ENCODE data around the gene GSTT4. TPM values are rescaled to one million over a fixed set of nuclear protein-coding genes. Genes with fewer than 3 reads are reported as not detected.
"Not testable (repeated sequence)": the region's sequence is repeated elsewhere in the genome, so short reads cannot be mapped to it uniquely, and the experiment has no call there.

GSTT4 gene
- total RNA-seq, 2 experiments from 2014 or later, result not detected

- no peak for DNase-seq (ENCODE audit: low spot score)
- no TSS peak for BruUV-seq (replicated peaks)
- Histone ChIP-seq H3K27ac (ENCODE audit: low read depth, low read length, poor library complexity, severe bottlenecking) (no peak overlapping the region), H3K9me3 (ENCODE audit: low read length) (no peaks in the 10 kb centered on the region), H3K79me2 (ENCODE audit: insufficient read depth, low read depth, low read length) (no peaks in the 10 kb centered on the region), H3K9me2 (ENCODE audit: insufficient read depth, low read length) (no peaks in the 10 kb centered on the region), H3K4me1 (ENCODE audit: insufficient read depth, low read length, poor library complexity, severe bottlenecking) (no peaks in the 10 kb centered on the region), H3K4me2 (ENCODE audit: low read length) (no peak overlapping the region), H4K20me1 (ENCODE audit: insufficient read depth, low read length) (no peaks in the 10 kb centered on the region), H3K36me3 (ENCODE audit: insufficient read depth, low read length) (no peaks in the 10 kb centered on the region), H3K4me3 (ENCODE audit: low read depth, low read length, poor library complexity, severe bottlenecking) (no peak overlapping the region), H2AFZ (ENCODE audit: low read length) (no peak overlapping the region)
- ChIA-PET CTCF (ENCODE audit: unreplicated experiment) (no interaction called here), POLR2A (no interaction called here)
- no peak for TF ChIP-seq EZH2phosphoT487 (IDR thresholded peaks at IDR 0.05; ENCODE audit: borderline replicate concordance, low read depth, low read length)
- no peak for TF ChIP-seq CTCF (conservative IDR thresholded peaks at IDR 0.05; ENCODE audit: low read length)
- intact Hi-C loops (cut with micrococcal nuclease; ENCODE audit: unreplicated experiment), result no loop called here
Measured at GRCh38 chr22:23997092-23997491, 8.2 kb downstream of the GSTT4 start.

DNA sequence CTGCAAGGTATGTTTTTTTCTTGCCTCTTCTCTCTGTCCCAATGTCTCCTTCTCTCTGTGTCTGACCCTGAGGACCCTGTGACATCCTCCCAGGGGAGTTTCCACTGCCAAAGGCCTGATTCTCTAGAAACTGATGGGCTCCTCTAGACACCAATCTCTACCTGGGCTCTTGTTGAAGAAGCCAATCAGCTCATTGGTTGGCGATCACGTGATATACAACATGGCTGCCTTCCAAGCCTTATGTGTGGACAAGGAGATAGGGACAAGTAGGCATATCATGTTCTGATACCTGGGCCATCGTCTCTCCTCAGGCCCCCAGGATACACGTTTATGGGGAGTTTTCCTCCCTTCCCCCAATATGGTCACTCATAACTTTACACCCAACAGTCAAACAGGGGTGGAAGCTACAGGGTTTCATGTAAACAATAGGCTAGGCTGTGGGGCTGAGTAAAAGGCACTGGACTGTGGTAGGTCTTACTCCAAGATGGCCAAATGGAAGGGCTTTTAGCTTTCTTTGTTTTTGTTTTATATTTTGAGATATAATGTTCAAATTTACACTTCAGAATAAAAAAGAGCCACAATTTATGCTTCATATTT is 11.6 kb downstream of the GSTT4 start:
- POLR2A ChIA-PET; H4K20me1 ChIP-seq (ENCODE audit: insufficient read depth, low read length); H3K9me2 ChIP-seq (ENCODE audit: insufficient read depth, low read length); H3K4me3 ChIP-seq (ENCODE audit: low read depth, low read length, poor library complexity, severe bottlenecking); BruUV-seq (replicated peaks); H3K9me3 ChIP-seq (ENCODE audit: low read length); H3K4me2 ChIP-seq (ENCODE audit: low read length); H3K27ac ChIP-seq (ENCODE audit: low read depth, low read length, poor library complexity, severe bottlenecking); H3K36me3 ChIP-seq (ENCODE audit: insufficient read depth, low read length); CTCF ChIA-PET (ENCODE audit: unreplicated experiment); H3K4me1 ChIP-seq (ENCODE audit: insufficient read depth, low read length, poor library complexity, severe bottlenecking); H3K79me2 ChIP-seq (ENCODE audit: insufficient read depth, low read depth, low read length): not testable (repeated sequence)
- intact Hi-C loops (cut with micrococcal nuclease; ENCODE audit: unreplicated experiment), result loop anchor here (5.0 kb wide), 1 partner anchor 41 kb away; no protein-coding TSS in a partner anchor
- peak; percentile 40 for DNase-seq (ENCODE audit: low spot score)
- peak overlapping the region; percentile 64; the same call in 1 of the 2 replicates for H2AFZ ChIP-seq (ENCODE audit: low read length)

DNA sequence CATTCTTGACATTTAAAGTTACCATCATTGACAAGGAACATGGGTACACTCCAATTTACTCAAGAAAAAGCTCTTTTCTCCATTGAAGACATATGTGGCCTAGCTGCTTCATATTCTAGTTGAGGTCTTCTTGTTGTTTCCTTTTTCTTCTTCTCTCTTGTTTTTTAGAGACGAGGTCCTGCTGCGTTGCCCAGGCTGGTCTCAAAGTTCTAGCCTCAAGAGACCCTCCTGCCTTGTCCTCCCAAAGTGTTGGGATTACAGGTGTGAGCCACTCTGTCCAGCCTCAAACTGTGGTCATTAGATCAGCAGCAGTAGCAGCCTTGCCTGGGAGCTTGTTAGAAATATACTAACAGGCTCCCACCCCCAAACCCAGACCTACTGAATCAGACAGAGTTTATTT is 12.2 kb downstream of the GSTT4 start:
- peak overlapping the region; percentile 64; the same call in 1 of the 2 replicates for H2AFZ ChIP-seq (ENCODE audit: low read length)
- H3K27ac ChIP-seq (ENCODE audit: low read depth, low read length, poor library complexity, severe bottlenecking); BruUV-seq (replicated peaks); DNase-seq (ENCODE audit: low spot score); H3K4me3 ChIP-seq (ENCODE audit: low read depth, low read length, poor library complexity, severe bottlenecking); CTCF ChIA-PET (ENCODE audit: unreplicated experiment); H3K4me1 ChIP-seq (ENCODE audit: insufficient read depth, low read length, poor library complexity, severe bottlenecking); H3K9me2 ChIP-seq (ENCODE audit: insufficient read depth, low read length); H3K79me2 ChIP-seq (ENCODE audit: insufficient read depth, low read depth, low read length); H4K20me1 ChIP-seq (ENCODE audit: insufficient read depth, low read length); H3K36me3 ChIP-seq (ENCODE audit: insufficient read depth, low read length); H3K4me2 ChIP-seq (ENCODE audit: low read length); H3K9me3 ChIP-seq (ENCODE audit: low read length): not testable (repeated sequence)
- intact Hi-C loops (cut with micrococcal nuclease; ENCODE audit: unreplicated experiment), result loop anchor here (5.0 kb wide), 1 partner anchor 41 kb away; no protein-coding TSS in a partner anchor
- POLR2A ChIA-PET, result interaction anchor here (0.6 kb wide), 1 partner anchor 181 kb away, joined by 4 read pairs; no protein-coding TSS in a partner anchor

- H2AFZ ChIP-seq (ENCODE audit: low read length); H3K4me3 ChIP-seq (ENCODE audit: low read depth, low read length, poor library complexity, severe bottlenecking); H3K9me3 ChIP-seq (ENCODE audit: low read length); CTCF ChIA-PET (ENCODE audit: unreplicated experiment); H3K9me2 ChIP-seq (ENCODE audit: insufficient read depth, low read length); H3K27ac ChIP-seq (ENCODE audit: low read depth, low read length, poor library complexity, severe bottlenecking); H3K4me1 ChIP-seq (ENCODE audit: insufficient read depth, low read length, poor library complexity, severe bottlenecking); BruUV-seq (replicated peaks); H3K4me2 ChIP-seq (ENCODE audit: low read length); H4K20me1 ChIP-seq (ENCODE audit: insufficient read depth, low read length); H3K79me2 ChIP-seq (ENCODE audit: insufficient read depth, low read depth, low read length); DNase-seq (ENCODE audit: low spot score); POLR2A ChIA-PET; H3K36me3 ChIP-seq (ENCODE audit: insufficient read depth, low read length): not testable (repeated sequence)
- intact Hi-C loops (cut with micrococcal nuclease; ENCODE audit: unreplicated experiment), result loop anchor here (5.0 to 10.0 kb wide), 3 partner anchors 37 to 255 kb away; partner anchors contain the start of gene GGT5
Measured at GRCh38 chr22:23989583-23990244, 15.5 kb downstream of the GSTT4 start.

- H3K4me2 ChIP-seq (ENCODE audit: low read length); BruUV-seq (replicated peaks); H3K79me2 ChIP-seq (ENCODE audit: insufficient read depth, low read depth, low read length); H2AFZ ChIP-seq (ENCODE audit: low read length); H3K9me3 ChIP-seq (ENCODE audit: low read length); H4K20me1 ChIP-seq (ENCODE audit: insufficient read depth, low read length); H3K9me2 ChIP-seq (ENCODE audit: insufficient read depth, low read length); H3K27ac ChIP-seq (ENCODE audit: low read depth, low read length, poor library complexity, severe bottlenecking); H3K36me3 ChIP-seq (ENCODE audit: insufficient read depth, low read length); CTCF ChIA-PET (ENCODE audit: unreplicated experiment); H3K4me1 ChIP-seq (ENCODE audit: insufficient read depth, low read length, poor library complexity, severe bottlenecking); DNase-seq (ENCODE audit: low spot score); POLR2A ChIA-PET; H3K4me3 ChIP-seq (ENCODE audit: low read depth, low read length, poor library complexity, severe bottlenecking): not testable (repeated sequence)
- intact Hi-C loops (cut with micrococcal nuclease; ENCODE audit: unreplicated experiment), result loop anchor here (5.0 to 10.0 kb wide), 2 partner anchors 191 to 258 kb away; partner anchors contain the start of gene GGT5
Measured at GRCh38 chr22:23986538-23987178, 18.6 kb downstream of the GSTT4 start.

Data from OCI-LY7 (cell line).